GM18498 (cell line): ENCODE results near the gene CDC14B.
A peak's percentile ranks its signal among the peaks of the same experiment; 100 is the strongest.

ENCODE experiments used
- ATAC-seq: cut with Tn5 transposase; IDR thresholded peaks from one replicate; pipeline ENCODE4 v1.9.1; 2021; ENCODE audit warnings: mild to moderate bottlenecking, moderate library complexity; ENCODE audit not compliant: unreplicated experiment

The CDC14B gene

GRCh38 chr9:96450613-96451528 lies 168.8 kb downstream of the CDC14B start:
- ATAC-seq: peak; percentile 2
